ENCODE measurements around the gene MTA2. TPM values are rescaled to one million over a fixed set of nuclear protein-coding genes. Genes with fewer than 3 reads are reported as not detected.
"Not testable (repeated sequence)": the region's sequence is repeated elsewhere in the genome, so short reads cannot be mapped to it uniquely, and the experiment has no call there.

The MTA2 gene
- total and polyA plus RNA-seq, 12 donors, result 63.9 to 97.3 (median 73.5) TPM

GRCh38 chr11:62553080-62553838 is 48.4 kb downstream of the MTA2 start:
- Histone ChIP-seq H3K4me3 (peak overlapping the region in 1 of 4 donors; percentile 10), H3K36me3 (replicated peaks in 1 of 2) (no peaks in the 10 kb centered on the region), H3K4me1 (replicated peaks in 1 of 2) (peaks cover 41 to 71% of the 10 kb centered on the region in 2 donors), H3K27ac (peak overlapping the region; percentile 78 to 96 (median 86)), H3K9me3 (replicated peaks in 1 of 3) (no peaks in the 10 kb centered on the region), H3K27me3 (no peaks in the 10 kb centered on the region)
- peak; percentile 33 to 77 for TF ChIP-seq POLR2A (IDR thresholded peaks at IDR 0.05)
- TF ChIP-seq, protein P1, sequence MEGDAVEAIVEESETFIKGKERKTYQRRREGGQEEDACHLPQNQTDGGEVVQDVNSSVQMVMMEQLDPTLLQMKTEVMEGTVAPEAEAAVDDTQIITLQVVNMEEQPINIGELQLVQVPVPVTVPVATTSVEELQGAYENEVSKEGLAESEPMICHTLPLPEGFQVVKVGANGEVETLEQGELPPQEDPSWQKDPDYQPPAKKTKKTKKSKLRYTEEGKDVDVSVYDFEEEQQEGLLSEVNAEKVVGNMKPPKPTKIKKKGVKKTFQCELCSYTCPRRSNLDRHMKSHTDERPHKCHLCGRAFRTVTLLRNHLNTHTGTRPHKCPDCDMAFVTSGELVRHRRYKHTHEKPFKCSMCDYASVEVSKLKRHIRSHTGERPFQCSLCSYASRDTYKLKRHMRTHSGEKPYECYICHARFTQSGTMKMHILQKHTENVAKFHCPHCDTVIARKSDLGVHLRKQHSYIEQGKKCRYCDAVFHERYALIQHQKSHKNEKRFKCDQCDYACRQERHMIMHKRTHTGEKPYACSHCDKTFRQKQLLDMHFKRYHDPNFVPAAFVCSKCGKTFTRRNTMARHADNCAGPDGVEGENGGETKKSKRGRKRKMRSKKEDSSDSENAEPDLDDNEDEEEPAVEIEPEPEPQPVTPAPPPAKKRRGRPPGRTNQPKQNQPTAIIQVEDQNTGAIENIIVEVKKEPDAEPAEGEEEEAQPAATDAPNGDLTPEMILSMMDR (IDR thresholded peaks at IDR 0.05), result no peak
- intact Hi-C loops (cut with DNase I), result no loop called here
- WGBS, 4 donors, result 2 to 5% (median 4%) methylated on average over 14 to 15 of the region's 15 CpGs
- peak; percentile 81 to 96 (median 92) for DNase-seq

DNA sequence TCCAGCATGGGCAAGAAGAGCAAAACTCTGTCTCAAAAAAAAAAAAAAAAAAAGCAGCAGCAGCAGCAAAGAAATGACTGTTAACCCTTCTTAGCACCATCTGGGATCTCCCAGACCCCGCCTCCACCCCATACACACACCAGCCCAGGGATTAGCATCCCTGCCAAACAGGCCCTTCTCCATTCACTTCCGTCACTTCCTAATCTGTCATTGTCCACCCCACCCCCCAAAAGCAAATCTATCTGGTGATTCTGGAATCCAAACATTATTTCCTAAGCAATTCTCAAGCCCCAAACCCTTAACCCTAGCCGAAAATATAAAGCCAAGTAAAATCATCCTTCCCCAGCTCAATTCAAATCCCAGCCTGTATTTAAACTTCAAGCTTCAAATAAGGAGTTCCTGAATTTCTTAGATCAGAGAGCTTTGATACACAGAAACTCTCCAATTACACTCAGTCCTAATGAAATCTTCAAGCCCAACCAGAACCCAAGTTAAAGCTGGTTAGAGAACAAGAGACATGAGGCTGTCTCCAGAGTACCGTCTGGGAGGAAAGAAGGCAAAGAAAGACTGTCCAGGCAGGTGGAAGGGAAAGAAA is 49.1 kb downstream of the MTA2 start:
- DNase-seq, result no peak
- WGBS, 4 donors, result 39 to 47% (median 43%) methylated on average over 4 of the region's 4 CpGs
- no peaks in the 10 kb centered on the region for H3K9me3 ChIP-seq (replicated peaks in 1 of 3)
- H3K27me3 ChIP-seq, result no peaks in the 10 kb centered on the region
- H3K4me3 ChIP-seq, result peak overlapping the region in 1 of 4 donors; percentile 10
- H3K4me1 ChIP-seq (replicated peaks in 1 of 2), result peaks cover 44 to 75% of the 10 kb centered on the region in 2 donors
- peak overlapping the region; percentile 78 to 96 (median 86) for H3K27ac ChIP-seq
- H3K36me3 ChIP-seq (replicated peaks in 1 of 2), result no peaks in the 10 kb centered on the region
- intact Hi-C loops (cut with DNase I), result no loop called here
- TF ChIP-seq, protein P1 (IDR thresholded peaks at IDR 0.05), result no peak
- TF ChIP-seq POLR2A (IDR thresholded peaks at IDR 0.05), result no peak

- H3K4me3 ChIP-seq; H3K36me3 ChIP-seq (replicated peaks in 1 of 2); H3K27me3 ChIP-seq; H3K27ac ChIP-seq; H3K9me3 ChIP-seq (replicated peaks in 1 of 3); intact Hi-C loops (cut with DNase I); DNase-seq: not testable (repeated sequence)
- peaks cover 37 to 64% of the 10 kb centered on the region in 2 donors for H3K4me1 ChIP-seq (replicated peaks in 1 of 2)
- 81 to 93% (median 89%) methylated on average over 2 of the region's 2 CpGs for WGBS, 4 donors
Measured at GRCh38 chr11:62550478-62550877, 51.2 kb downstream of the MTA2 start.

GRCh38 chr11:62548545-62549335 is 52.9 kb downstream of the MTA2 start:
- intact Hi-C loops (cut with DNase I), result no loop called here
- no peaks in the 10 kb centered on the region for H3K27me3 ChIP-seq
- 64 to 73% (median 70%) methylated on average over 17 of the region's 17 CpGs for WGBS, 4 donors
- peak overlapping the region in 1 of 5 donors; percentile 36 for H3K27ac ChIP-seq
- no peaks in the 10 kb centered on the region for H3K36me3 ChIP-seq (replicated peaks in 1 of 2)
- H3K4me1 ChIP-seq (replicated peaks in 1 of 2), result peaks cover 29 to 54% of the 10 kb centered on the region in 2 donors
- no peak overlapping the region for H3K4me3 ChIP-seq
- TF ChIP-seq, protein P1 (IDR thresholded peaks at IDR 0.05), result no peak
- TF ChIP-seq POLR2A (IDR thresholded peaks at IDR 0.05), result no peak
- no peak for DNase-seq
- no peaks in the 10 kb centered on the region for H3K9me3 ChIP-seq (replicated peaks in 1 of 3)
